ENCODE data around the gene LCP2. TPM values are rescaled to one million over a fixed set of nuclear protein-coding genes. Genes with fewer than 3 reads are reported as not detected.

Gene LCP2
- polyA plus RNA-seq, 6 donors from 2014 or later = 2.9 to 28.7 (median 9.5) TPM

GRCh38 chr5:170275376-170275994 is 22.1 kb downstream of the LCP2 start:
- no peaks in the 10 kb centered on the region for H3K9me3 Mint-ChIP-seq
- peaks cover 47 to 60% (median 56%) of the 10 kb centered on the region in 3 donors for H3K4me1 Mint-ChIP-seq
- no peaks in the 10 kb centered on the region for H3K27me3 Mint-ChIP-seq
- DNase-seq = no peak
- H3K4me3 Mint-ChIP-seq = peak overlapping the region in 2 of 8 donors; percentile 5 to 59
- H3K27ac Mint-ChIP-seq = peak overlapping the region in 3 of 6 donors; percentile 26 to 83 (median 79)
- H3K36me3 Mint-ChIP-seq = peaks cover 9 to 14% of the 10 kb centered on the region in 2 donors
- ATAC-seq (ENCODE audit: low read depth in 2 of 2) = peak in 1 of 2 donors; percentile 6

- ATAC-seq (ENCODE audit: low read depth in 2 of 2) = peak; percentile 24 to 31
- Mint-ChIP-seq H3K27me3 (no peaks in the 10 kb centered on the region), H3K36me3 (peaks cover 9 to 14% of the 10 kb centered on the region in 2 donors), H3K9me3 (no peaks in the 10 kb centered on the region), H3K4me3 (peak overlapping the region in 1 of 8 donors; percentile 79), H3K27ac (peak overlapping the region in 1 of 6 donors; percentile 61), H3K4me1 (peaks cover 39 to 51% (median 48%) of the 10 kb centered on the region in 3 donors)
- peak; percentile 47 for DNase-seq
Measured at GRCh38 chr5:170273968-170274710, 23.4 kb downstream of the LCP2 start.

- DNase-seq = no peak
- H3K9me3 Mint-ChIP-seq = no peaks in the 10 kb centered on the region
- peak overlapping the region in 1 of 6 donors; percentile 49 for H3K27ac Mint-ChIP-seq
- H3K27me3 Mint-ChIP-seq = peaks cover 0 to 12% (median 9%) of the 10 kb centered on the region in 3 donors
- H3K36me3 Mint-ChIP-seq = peaks cover 2 to 14% of the 10 kb centered on the region in 2 donors
- H3K4me1 Mint-ChIP-seq = peaks cover 26 to 35% (median 27%) of the 10 kb centered on the region in 3 donors
- peak overlapping the region in 1 of 8 donors; percentile 65 for H3K4me3 Mint-ChIP-seq
- no peak for ATAC-seq (ENCODE audit: low read depth in 2 of 2)
Measured at GRCh38 chr5:170270293-170271069, 27.1 kb downstream of the LCP2 start.

- ATAC-seq (ENCODE audit: low read depth in 2 of 2) (no peak), DNase-seq (no peak)
- Mint-ChIP-seq H3K4me3 (peak overlapping the region in 1 of 8 donors; percentile 38), H3K4me1 (peaks cover 25 to 30% (median 26%) of the 10 kb centered on the region in 3 donors), H3K9me3 (no peaks in the 10 kb centered on the region), H3K27me3 (peaks cover 0 to 12% (median 9%) of the 10 kb centered on the region in 3 donors), H3K36me3 (peaks cover 0 to 13% of the 10 kb centered on the region in 2 donors), H3K27ac (peak overlapping the region in 1 of 6 donors; percentile 77)
Measured at GRCh38 chr5:170269579-170269978, 28.0 kb downstream of the LCP2 start.

GRCh38 chr5:170268884-170269283 is 28.7 kb downstream of the LCP2 start:
- peaks cover 0 to 12% (median 9%) of the 10 kb centered on the region in 3 donors for H3K27me3 Mint-ChIP-seq
- H3K9me3 Mint-ChIP-seq = no peaks in the 10 kb centered on the region
- H3K4me3 Mint-ChIP-seq = peak overlapping the region in 2 of 8 donors; percentile 28 to 58
- no peak for DNase-seq
- H3K27ac Mint-ChIP-seq = peak overlapping the region in 1 of 6 donors; percentile 54
- ATAC-seq (ENCODE audit: low read depth in 2 of 2) = no peak
- H3K36me3 Mint-ChIP-seq = peaks cover 0 to 14% of the 10 kb centered on the region in 2 donors
- H3K4me1 Mint-ChIP-seq = peaks cover 21 to 23% (median 21%) of the 10 kb centered on the region in 3 donors

GRCh38 chr5:170268153-170268689 is 29.4 kb downstream of the LCP2 start:
- Mint-ChIP-seq H3K4me1 (peaks cover 21 to 23% (median 21%) of the 10 kb centered on the region in 3 donors), H3K36me3 (peaks cover 0 to 15% of the 10 kb centered on the region in 2 donors), H3K4me3 (peak overlapping the region in 3 of 8 donors; percentile 0 to 42 (median 21)), H3K27ac (peak overlapping the region in 3 of 6 donors; percentile 15 to 54 (median 52)), H3K9me3 (no peaks in the 10 kb centered on the region), H3K27me3 (peaks cover 0 to 12% (median 9%) of the 10 kb centered on the region in 3 donors)
- DNase-seq (no peak), ATAC-seq (ENCODE audit: low read depth in 2 of 2) (peak in 1 of 2 donors; percentile 6)

GRCh38 chr5:170267431-170268152 is 30.0 kb downstream of the LCP2 start:
- peak; percentile 60 for DNase-seq
- Mint-ChIP-seq H3K4me3 (peak overlapping the region in 3 of 8 donors; percentile 0 to 42 (median 21)), H3K27ac (peak overlapping the region in 5 of 6 donors; percentile 13 to 80 (median 52)), H3K27me3 (peaks cover 0 to 12% (median 9%) of the 10 kb centered on the region in 3 donors), H3K36me3 (peaks cover 0 to 15% of the 10 kb centered on the region in 2 donors), H3K9me3 (no peaks in the 10 kb centered on the region), H3K4me1 (peaks cover 21 to 23% (median 21%) of the 10 kb centered on the region in 3 donors)
- ATAC-seq (ENCODE audit: low read depth in 2 of 2) = peak; percentile 84 to 96

GRCh38 chr5:170266570-170267381 is 30.8 kb downstream of the LCP2 start:
- DNase-seq = no peak
- Mint-ChIP-seq H3K4me1 (peaks cover 21 to 23% (median 21%) of the 10 kb centered on the region in 3 donors), H3K4me3 (peak overlapping the region in 1 of 8 donors; percentile 12)

GRCh38 chr5:170265522-170265921 is 32.1 kb downstream of the LCP2 start:
- H3K4me3 Mint-ChIP-seq = no peak overlapping the region
- peak overlapping the region in 1 of 6 donors; percentile 36 for H3K27ac Mint-ChIP-seq

More at GRCh38 chr5:170266570-170267381, 30.8 kb downstream of the LCP2 start:
- H3K9me3 Mint-ChIP-seq = no peaks in the 10 kb centered on the region
- ATAC-seq (ENCODE audit: low read depth in 2 of 2) = no peak
- peaks cover 0 to 12% (median 9%) of the 10 kb centered on the region in 3 donors for H3K27me3 Mint-ChIP-seq
- peaks cover 0 to 15% of the 10 kb centered on the region in 2 donors for H3K36me3 Mint-ChIP-seq
- H3K27ac Mint-ChIP-seq = no peak overlapping the region

GRCh38 chr5:170263906-170264305 is 33.7 kb downstream of the LCP2 start:
- no peak overlapping the region for H3K4me3 Mint-ChIP-seq

More at GRCh38 chr5:170265522-170265921, 32.1 kb downstream of the LCP2 start:
- Mint-ChIP-seq H3K36me3 (peaks cover 0 to 8% of the 10 kb centered on the region in 2 donors), H3K4me1 (peaks cover 21 to 23% (median 21%) of the 10 kb centered on the region in 3 donors), H3K9me3 (no peaks in the 10 kb centered on the region), H3K27me3 (peaks cover 0 to 12% (median 9%) of the 10 kb centered on the region in 3 donors)
- DNase-seq (no peak), ATAC-seq (ENCODE audit: low read depth in 2 of 2) (no peak)

More at GRCh38 chr5:170263906-170264305, 33.7 kb downstream of the LCP2 start:
- Mint-ChIP-seq H3K27ac (no peak overlapping the region), H3K27me3 (peaks cover 0 to 12% (median 9%) of the 10 kb centered on the region in 3 donors), H3K36me3 (peaks cover 0 to 21% of the 10 kb centered on the region in 2 donors), H3K9me3 (no peaks in the 10 kb centered on the region), H3K4me1 (peaks cover 13 to 16% (median 14%) of the 10 kb centered on the region in 3 donors)
- DNase-seq = no peak
- ATAC-seq (ENCODE audit: low read depth in 2 of 2) = no peak
